ENCODE data around the gene FAM222A.

The FAM222A gene

GRCh38 chr12:109795023-109795422 lies 81.4 kb downstream of the FAM222A start:
- no peak for DNase-seq (ENCODE audit: low read depth in 2 of 3, low spot score in 1 of 3)

- no peak for DNase-seq (ENCODE audit: low read depth in 2 of 3, low spot score in 1 of 3)
Observed at GRCh38 chr12:109796057-109796456, 82.4 kb downstream of the FAM222A start.

- DNase-seq (ENCODE audit: low read depth in 2 of 3, low spot score in 1 of 3), result no peak
Observed at GRCh38 chr12:109797905-109798669, 84.5 kb downstream of the FAM222A start.

- DNase-seq (ENCODE audit: low read depth in 2 of 3, low spot score in 1 of 3), result no peak
Observed at GRCh38 chr12:109798691-109799090, 85.1 kb downstream of the FAM222A start.

- no peak for DNase-seq (ENCODE audit: low read depth in 2 of 3, low spot score in 1 of 3)
Observed at GRCh38 chr12:109800536-109800935, 86.9 kb downstream of the FAM222A start.

- DNase-seq (ENCODE audit: low read depth in 2 of 3, low spot score in 1 of 3), result no peak
Observed at GRCh38 chr12:109802828-109803227, 89.2 kb downstream of the FAM222A start.

- DNase-seq (ENCODE audit: low read depth in 2 of 3, low spot score in 1 of 3), result no peak
Observed at GRCh38 chr12:109803678-109804077, 90.1 kb downstream of the FAM222A start.

GRCh38 chr12:109804820-109805761 lies 91.5 kb downstream of the FAM222A start:
- DNase-seq (ENCODE audit: low read depth in 2 of 3, low spot score in 1 of 3), result peak; percentile 38 to 59 (median 49)

- DNase-seq (ENCODE audit: low read depth in 2 of 3, low spot score in 1 of 3), result no peak
Observed at GRCh38 chr12:109807954-109808643, 94.5 kb downstream of the FAM222A start.

GRCh38 chr12:109808876-109809646 lies 95.4 kb downstream of the FAM222A start:
- no peak for DNase-seq (ENCODE audit: low read depth in 2 of 3, low spot score in 1 of 3)

- no peak for DNase-seq (ENCODE audit: low read depth in 2 of 3, low spot score in 1 of 3)
Observed at GRCh38 chr12:109810954-109811623, 97.5 kb downstream of the FAM222A start.

- DNase-seq (ENCODE audit: low read depth in 2 of 3, low spot score in 1 of 3), result no peak
Observed at GRCh38 chr12:109811624-109811995, 98.0 kb downstream of the FAM222A start.

- no peak for DNase-seq (ENCODE audit: low read depth in 2 of 3, low spot score in 1 of 3)
Observed at GRCh38 chr12:109813810-109814416, 100.3 kb downstream of the FAM222A start.

- no peak for DNase-seq (ENCODE audit: low read depth in 2 of 3, low spot score in 1 of 3)
Observed at GRCh38 chr12:109814600-109815150, 101.0 kb downstream of the FAM222A start.

- no peak for DNase-seq (ENCODE audit: low read depth in 2 of 3, low spot score in 1 of 3)
Observed at GRCh38 chr12:109815225-109815624, 101.6 kb downstream of the FAM222A start.

GRCh38 chr12:109815757-109816617 lies 102.4 kb downstream of the FAM222A start:
- DNase-seq (ENCODE audit: low read depth in 2 of 3, low spot score in 1 of 3), result no peak

- DNase-seq (ENCODE audit: low read depth in 2 of 3, low spot score in 1 of 3), result no peak
Observed at GRCh38 chr12:109816870-109817269, 103.2 kb downstream of the FAM222A start.

- DNase-seq (ENCODE audit: low read depth in 2 of 3, low spot score in 1 of 3), result no peak
Observed at GRCh38 chr12:109817627-109818231, 104.1 kb downstream of the FAM222A start.

All from stimulated activated CD4-positive, alpha-beta T cell treated with anti-CD3 and anti-CD28 coated beads, Interleukin-12 subunit alpha, Interleukin-12 subunit beta, amount 100 ng/mL, for 48 hours (primary cell).